ENCODE data around the gene SYT9.

- no peak for TF ChIP-seq POLR2AphosphoS5 (IDR thresholded peaks at IDR 0.05; ENCODE audit: borderline replicate concordance, low read depth, low read length)
- no peak for TF ChIP-seq EZH2 (IDR thresholded peaks at IDR 0.05)
- TF ChIP-seq FOXP2 (optimal IDR thresholded peaks at IDR 0.05; ENCODE audit: control extremely low read depth, extremely low read length, insufficient read depth), result no peak
Measured at GRCh38 chr11:7279676-7280075, 28.0 kb downstream of the SYT9 start.
